Aorta (tissue), 5 donors: ENCODE measurements around the gene PRIM1. TPM values are rescaled to one million over a fixed set of nuclear protein-coding genes. Genes with fewer than 3 reads are reported as not detected.

ENCODE experiments used
- ATAC-seq: fragments of 200-7000 bp; cut with Tn5 transposase; one replicate; pipeline ENCODE4 v1.9.1; 2022; ENCODE audit warnings: moderate library complexity; ENCODE audit not compliant: low FRiP score
- DNase-seq, 2 donors: peaks; one replicate each; pipeline ENCODE4 v3.0.0-alpha.2; 2020
- H3K27ac ChIP-seq, 2 donors: one replicate each; pipeline ENCODE4 v1.5.1; 2013; ENCODE audit warnings: low read length in 2 of 2, mild to moderate bottlenecking in 2 of 2, moderate library complexity in 2 of 2, control low read depth in 1 of 2, inconsistent platforms in 1 of 2, low read depth in 1 of 2
- H3K27me3 ChIP-seq, 2 donors: one replicate each; pipeline ENCODE4 v1.6.1; 2013; ENCODE audit warnings: control low read depth in 1 of 2, low read length in 1 of 2, mild to moderate bottlenecking in 1 of 2, moderate library complexity in 1 of 2; ENCODE audit not compliant: insufficient read depth in 2 of 2, control insufficient read depth in 1 of 2
- H3K36me3 ChIP-seq, 2 donors: one replicate each; pipeline ENCODE4 v1.6.1; 2013; ENCODE audit warnings: control low read depth in 1 of 2, low read length in 1 of 2, mild to moderate bottlenecking in 1 of 2; ENCODE audit not compliant: insufficient read depth in 2 of 2, control insufficient read depth in 1 of 2
- H3K4me1 ChIP-seq, 2 donors: one replicate each; pipeline ENCODE4 v1.6.1; 2013; ENCODE audit warnings: low read length in 2 of 2, control low read depth in 1 of 2, mild to moderate bottlenecking in 1 of 2, moderate library complexity in 1 of 2; ENCODE audit not compliant: insufficient read depth in 2 of 2, control insufficient read depth in 1 of 2
- H3K4me3 ChIP-seq, 2 donors: one replicate each; pipeline ENCODE4 v1.5.1; 2013; ENCODE audit warnings: low read length in 2 of 2, control low read depth in 1 of 2, mild to moderate bottlenecking in 1 of 2
- H3K9me3 ChIP-seq: one replicate; pipeline ENCODE4 v1.6.1; 2013; ENCODE audit warnings: mild to moderate bottlenecking, low read length; ENCODE audit not compliant: control insufficient read depth
- WGBS, 2 donors: extraction: QIAGEN DNeasy Blood & Tissue Kit; methylation state at CpG; one replicate each; pipeline ENCODE4 v1.1.7; 2013; 5-methylcytosine and 5-hydroxymethylcytosine counted together
- intact Hi-C, 2 donors: fragments of 100-400 bp; cut with DNase I; formaldehyde crosslinking; loops; one replicate each; pipeline versions ENCODE4 v1.14.2 to v1.15.0; 2022
- polyA plus RNA-seq, 2 donors: library from polyadenylated mRNA; stranded (reverse); fragments of 200-250 nt; gene quantifications; one replicate each; pipeline ENCODE4 v1.2.3, GENCODE V29; 2013
- total RNA-seq, 2 donors: library from RNA; stranded (reverse); fragmentation: NEBNext Ultra II Directional; extraction: Animal tissue kit (Norgen Biotek cat#: 25700); gene quantifications; one replicate each; pipeline ENCODE4 v1.2.1, GENCODE V29; 2021
- donor health status: healthy with polysubstance abuse.
- donor health status: Bipolar disorder and iron deficiency.
- donor health status: DM: no; HTN: no; CAD: no.
- donor health status: DM: no; HTN: no; CAD: no.
- donor health status: DM: yes; HTN: yes; CAD: no.

The PRIM1 gene
- total and polyA plus RNA-seq, 4 donors = 1.9 to 4.6 (median 2.8) TPM

DNA sequence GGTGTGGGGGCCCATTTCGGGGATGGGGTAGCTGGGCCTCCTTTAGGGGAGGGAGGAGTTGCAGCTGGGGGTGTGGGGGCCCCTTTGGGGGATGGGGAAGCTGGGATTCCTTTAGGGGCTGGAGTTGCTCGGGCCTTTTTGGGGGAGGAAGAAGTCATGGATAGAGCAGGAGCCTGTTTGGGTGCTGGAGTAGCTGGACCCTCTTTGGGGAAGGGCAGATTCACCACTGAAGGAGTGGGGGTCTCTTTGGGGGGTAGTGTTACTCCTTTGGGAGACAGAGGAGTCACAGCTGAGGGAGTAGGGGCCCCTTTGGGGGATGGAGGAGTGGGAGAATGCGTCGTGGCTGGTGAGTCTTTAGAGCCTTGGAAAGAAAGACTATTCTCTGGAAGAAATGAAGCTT is 33.5 kb downstream of the PRIM1 start:
- no peak overlapping the region for H3K27ac ChIP-seq
- no peaks in the 10 kb centered on the region for H3K9me3 ChIP-seq
- no peak overlapping the region for H3K4me3 ChIP-seq
- peaks cover 0 to 7% of the 10 kb centered on the region in 2 donors for H3K4me1 ChIP-seq
- ATAC-seq = no peak
- 67 to 68% methylated on average over 4 of the region's 4 CpGs for WGBS, 2 donors
- peaks cover 3 to 5% of the 10 kb centered on the region in 2 donors for H3K36me3 ChIP-seq
- intact Hi-C loops = no loop called here
- no peaks in the 10 kb centered on the region for H3K27me3 ChIP-seq
- peak in 1 of 2 donors; percentile 11 for DNase-seq

GRCh38 chr12:56718149-56718548 is 34.0 kb downstream of the PRIM1 start:
- Histone ChIP-seq H3K4me1 (peaks cover 0 to 7% of the 10 kb centered on the region in 2 donors), H3K27ac (no peak overlapping the region), H3K36me3 (peaks cover 6 to 8% of the 10 kb centered on the region in 2 donors), H3K9me3 (no peaks in the 10 kb centered on the region), H3K27me3 (no peaks in the 10 kb centered on the region), H3K4me3 (no peak overlapping the region)
- no peak for ATAC-seq
- 100% methylated on average over 1 of the region's 1 CpG for WGBS, 2 donors
- intact Hi-C loops = no loop called here
- peak in 1 of 2 donors; percentile 7 for DNase-seq

GRCh38 chr12:56716933-56717880 is 34.9 kb downstream of the PRIM1 start:
- Histone ChIP-seq H3K9me3 (no peaks in the 10 kb centered on the region), H3K4me3 (no peak overlapping the region), H3K4me1 (peaks cover 0 to 7% of the 10 kb centered on the region in 2 donors), H3K36me3 (peaks cover 8 to 15% of the 10 kb centered on the region in 2 donors), H3K27ac (no peak overlapping the region), H3K27me3 (no peaks in the 10 kb centered on the region)
- WGBS, 2 donors = 85 to 92% methylated on average over 4 of the region's 4 CpGs
- intact Hi-C loops = no loop called here
- peak in 1 of 2 donors; percentile 25 for DNase-seq
- ATAC-seq = no peak

DNA sequence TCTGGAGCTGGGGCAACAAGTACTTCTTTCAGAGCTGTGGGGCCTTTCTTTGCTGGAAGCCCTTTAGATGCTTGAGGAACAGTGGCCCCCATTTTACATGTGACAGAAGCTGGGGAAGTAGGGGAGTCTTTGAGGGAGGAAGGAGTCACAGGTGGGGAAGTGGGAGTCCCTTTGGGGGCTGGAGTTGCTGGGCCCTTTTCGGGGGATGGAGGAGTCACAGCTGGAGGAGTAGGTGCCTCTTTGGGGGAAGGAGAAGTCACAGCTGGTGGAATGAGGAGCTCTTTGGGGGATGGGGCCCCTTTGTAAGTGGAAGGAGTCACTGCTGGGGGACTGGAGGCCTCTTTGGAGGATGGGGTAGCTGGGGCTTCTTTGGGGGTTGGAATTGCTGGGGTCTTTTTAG is 35.7 kb downstream of the PRIM1 start:
- 78 to 100% methylated on average over 1 of the region's 1 CpG for WGBS, 2 donors
- H3K9me3 ChIP-seq = no peaks in the 10 kb centered on the region
- H3K27me3 ChIP-seq = no peaks in the 10 kb centered on the region
- DNase-seq (peak in 1 of 2 donors; percentile 21), ATAC-seq (no peak)
- no peak overlapping the region for H3K27ac ChIP-seq
- H3K4me1 ChIP-seq = peaks cover 0 to 7% of the 10 kb centered on the region in 2 donors
- H3K4me3 ChIP-seq = no peak overlapping the region
- H3K36me3 ChIP-seq = peaks cover 8 to 17% of the 10 kb centered on the region in 2 donors
- intact Hi-C loops = no loop called here

DNA sequence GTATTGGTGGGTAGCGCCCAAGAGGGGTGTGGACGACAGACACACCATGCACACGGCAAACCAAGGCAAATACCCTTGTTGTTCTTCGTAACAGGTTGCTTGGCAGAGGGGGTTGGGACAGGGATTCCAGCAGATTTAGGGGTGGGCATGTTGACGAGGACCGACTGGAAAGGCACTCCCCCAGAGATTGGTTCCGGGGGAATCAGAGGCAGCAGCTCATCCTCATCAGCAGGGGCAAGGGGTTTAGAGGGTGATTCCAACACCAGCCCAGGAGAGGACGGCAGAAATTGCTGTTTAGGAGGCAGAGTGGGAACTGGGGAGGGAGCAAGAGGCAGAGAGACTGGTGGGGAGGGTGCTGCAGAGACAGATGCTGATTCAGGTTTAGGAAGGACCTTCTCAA is 36.3 kb downstream of the PRIM1 start:
- peak in 1 of 2 donors; percentile 27 for DNase-seq
- WGBS, 2 donors = 61 to 69% methylated on average over 8 of the region's 8 CpGs
- peaks cover 0 to 3% of the 10 kb centered on the region in 2 donors for H3K4me1 ChIP-seq
- H3K36me3 ChIP-seq = peaks cover 8 to 17% of the 10 kb centered on the region in 2 donors
- no peak overlapping the region for H3K4me3 ChIP-seq
- intact Hi-C loops = no loop called here
- no peak for ATAC-seq
- no peaks in the 10 kb centered on the region for H3K9me3 ChIP-seq
- no peak overlapping the region for H3K27ac ChIP-seq
- H3K27me3 ChIP-seq = no peaks in the 10 kb centered on the region

DNA sequence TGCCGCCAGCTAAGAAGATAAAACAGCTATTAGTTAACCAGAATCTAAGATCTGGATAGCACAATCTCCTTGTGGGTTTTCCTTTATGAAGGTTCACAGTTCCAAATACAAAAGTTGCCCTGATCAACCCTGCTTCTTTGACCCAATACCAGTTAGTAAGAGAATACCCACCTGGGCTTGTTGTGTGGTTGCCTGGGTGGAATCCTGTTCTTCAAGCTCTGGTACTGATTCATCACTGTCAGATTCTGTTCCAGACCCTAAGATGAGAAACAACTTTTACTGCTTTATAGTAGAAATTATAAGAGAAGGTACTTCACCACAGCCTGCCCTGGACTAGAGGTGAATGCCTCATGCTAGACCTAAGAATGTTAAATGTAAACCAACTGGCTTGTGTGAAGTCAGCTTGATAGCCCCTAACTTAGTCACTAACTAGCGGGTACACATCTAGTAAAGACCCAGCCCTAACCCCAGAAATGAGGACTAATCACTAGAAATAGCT is 37.6 kb downstream of the PRIM1 start:
- WGBS, 2 donors = 94 to 96% methylated on average over 2 of the region's 2 CpGs
- no peak overlapping the region for H3K27ac ChIP-seq
- intact Hi-C loops = no loop called here
- H3K4me3 ChIP-seq = no peak overlapping the region
- H3K4me1 ChIP-seq = no peaks in the 10 kb centered on the region
- ATAC-seq = no peak
- H3K9me3 ChIP-seq = no peaks in the 10 kb centered on the region
- peaks cover 8 to 17% of the 10 kb centered on the region in 2 donors for H3K36me3 ChIP-seq
- no peaks in the 10 kb centered on the region for H3K27me3 ChIP-seq
- no peak for DNase-seq

- intact Hi-C loops = no loop called here
- 86 to 91% methylated on average over 3 of the region's 3 CpGs for WGBS, 2 donors
Observed at GRCh38 chr12:56713345-56713744, 38.8 kb downstream of the PRIM1 start.

DNA sequence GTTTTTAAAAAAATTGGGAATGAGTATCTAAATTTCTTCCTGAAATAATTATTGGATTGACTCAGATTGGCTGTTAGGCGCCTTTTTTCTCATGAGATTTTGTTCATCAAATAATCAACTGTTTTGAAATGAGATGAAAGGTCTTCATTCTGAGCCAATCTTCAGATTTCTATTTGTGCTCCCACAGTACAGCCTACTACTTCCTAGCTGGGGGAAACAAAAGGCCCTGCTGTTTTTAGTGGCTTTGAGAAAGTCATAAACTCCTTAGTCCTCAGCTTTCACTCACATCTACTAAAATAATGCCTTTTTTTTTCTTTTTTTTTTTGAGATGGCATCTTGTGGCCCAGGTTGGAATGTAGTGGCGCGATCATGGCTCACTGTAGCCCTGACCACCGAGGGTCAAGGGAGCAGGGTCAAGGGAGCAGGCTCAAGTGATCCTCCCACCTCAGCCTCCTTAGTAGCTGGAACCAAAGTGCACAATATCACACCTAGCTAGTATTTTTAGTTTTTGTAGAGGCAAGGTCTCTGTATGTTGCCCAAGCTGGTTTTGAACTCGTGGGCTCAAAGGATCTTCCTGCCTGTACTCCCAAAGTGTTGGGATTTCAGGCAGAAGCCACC is 42.3 kb downstream of the PRIM1 start:
- ATAC-seq (no peak), DNase-seq (peak in 1 of 2 donors; percentile 22)
- Histone ChIP-seq H3K4me3 (no peak overlapping the region), H3K9me3 (no peaks in the 10 kb centered on the region), H3K27me3 (no peaks in the 10 kb centered on the region), H3K27ac (no peak overlapping the region), H3K36me3 (peaks cover 6 to 15% of the 10 kb centered on the region in 2 donors), H3K4me1 (no peaks in the 10 kb centered on the region)
- WGBS, 2 donors = 75 to 79% methylated on average over 5 of the region's 5 CpGs
- intact Hi-C loops = no loop called here

More at GRCh38 chr12:56713345-56713744, 38.8 kb downstream of the PRIM1 start:
- H3K9me3 ChIP-seq = no peaks in the 10 kb centered on the region
- no peaks in the 10 kb centered on the region for H3K27me3 ChIP-seq
- H3K4me1 ChIP-seq = no peaks in the 10 kb centered on the region
- no peak overlapping the region for H3K27ac ChIP-seq
- ATAC-seq (no peak), DNase-seq (no peak)
- peaks cover 8 to 17% of the 10 kb centered on the region in 2 donors for H3K36me3 ChIP-seq
- no peak overlapping the region for H3K4me3 ChIP-seq
